Parathyroid adenoma (tissue), 2 donors: ENCODE measurements around the gene CADPS2.

Experiments
- H2AFZ ChIP-seq: fragments of 300-600 bp; sonication (generic); one replicate; pipeline ENCODE4 v1.7.0; 2017; ENCODE audit warnings: antibody characterized with exemption, mild to moderate bottlenecking
- H3K27ac ChIP-seq: fragments of 300-600 bp; sonication (generic); one replicate; pipeline ENCODE4 v1.7.0; 2017
- H3K27me3 ChIP-seq: fragments of 300-600 bp; sonication (generic); one replicate; pipeline ENCODE4 v1.7.0; 2017; ENCODE audit warnings: low read length; ENCODE audit not compliant: control insufficient read depth, insufficient read depth
- H3K36me3 ChIP-seq: fragments of 300-600 bp; sonication (generic); one replicate; pipeline ENCODE4 v1.7.0; 2017; ENCODE audit warnings: low read length; ENCODE audit not compliant: control insufficient read depth, insufficient read depth
- H3K4me1 ChIP-seq: fragments of 300-600 bp; sonication (generic); one replicate; pipeline ENCODE4 v1.7.0; 2017; ENCODE audit warnings: control low read depth
- H3K4me2 ChIP-seq: fragments of 300-600 bp; sonication (generic); one replicate; pipeline ENCODE4 v1.7.0; 2017; ENCODE audit warnings: low read length
- H3K4me3 ChIP-seq: fragments of 300-600 bp; sonication (generic); one replicate; pipeline ENCODE4 v1.7.0; 2017; ENCODE audit warnings: low read depth, low read length
- H3K79me2 ChIP-seq: fragments of 300-600 bp; sonication (generic); one replicate; pipeline ENCODE4 v1.7.0; 2017; ENCODE audit warnings: control low read depth
- H3K9ac ChIP-seq: fragments of 300-600 bp; sonication (generic); one replicate; pipeline ENCODE4 v1.7.0; 2017; ENCODE audit warnings: mild to moderate bottlenecking
- H3K9me3 ChIP-seq: fragments of 300-600 bp; sonication (generic); one replicate; pipeline ENCODE4 v1.7.0; 2017; ENCODE audit warnings: low read length; ENCODE audit not compliant: control insufficient read depth
- CTCF ChIP-seq: fragments of 300-600 bp; sonication (generic); IDR thresholded peaks from one replicate; pipeline ENCODE4 v1.7.0; 2017; ENCODE audit warnings: antibody characterized with exemption, mild to moderate bottlenecking
- donor health status: primary hyperparathyroidism.

The CADPS2 gene

GRCh38 chr7:122442929-122443328 is 443.3 kb downstream of the CADPS2 start:
- Histone ChIP-seq H3K9me3 (no peaks in the 10 kb centered on the region), H2AFZ (no peak overlapping the region), H3K79me2 (no peaks in the 10 kb centered on the region), H3K36me3 (no peaks in the 10 kb centered on the region), H3K27ac (no peak overlapping the region), H3K4me1 (no peaks in the 10 kb centered on the region), H3K27me3 (no peaks in the 10 kb centered on the region), H3K4me3 (no peak overlapping the region), H3K9ac (no peak overlapping the region), H3K4me2 (no peak overlapping the region)
- TF ChIP-seq CTCF = no peak

GRCh38 chr7:122438492-122438891 is 447.8 kb downstream of the CADPS2 start:
- Histone ChIP-seq H3K27me3 (no peaks in the 10 kb centered on the region), H3K4me1 (no peaks in the 10 kb centered on the region), H3K79me2 (no peaks in the 10 kb centered on the region), H3K36me3 (no peaks in the 10 kb centered on the region), H3K9ac (no peak overlapping the region), H2AFZ (no peak overlapping the region), H3K4me2 (no peak overlapping the region), H3K9me3 (no peaks in the 10 kb centered on the region), H3K4me3 (no peak overlapping the region), H3K27ac (no peak overlapping the region)
- TF ChIP-seq CTCF = no peak

- no peak overlapping the region for H3K9ac ChIP-seq
- no peaks in the 10 kb centered on the region for H3K4me1 ChIP-seq
- H3K4me3 ChIP-seq = no peak overlapping the region
- no peak overlapping the region for H3K27ac ChIP-seq
- no peak overlapping the region for H2AFZ ChIP-seq
- H3K36me3 ChIP-seq = no peaks in the 10 kb centered on the region
- no peaks in the 10 kb centered on the region for H3K27me3 ChIP-seq
- no peaks in the 10 kb centered on the region for H3K79me2 ChIP-seq
- TF ChIP-seq CTCF = no peak
- H3K4me2 ChIP-seq = no peak overlapping the region
- no peaks in the 10 kb centered on the region for H3K9me3 ChIP-seq
Observed at GRCh38 chr7:122438006-122438405, 448.3 kb downstream of the CADPS2 start.

GRCh38 chr7:122433765-122434164 is 452.5 kb downstream of the CADPS2 start:
- no peak overlapping the region for H2AFZ ChIP-seq
- H3K27ac ChIP-seq = no peak overlapping the region
- no peak overlapping the region for H3K4me3 ChIP-seq
- H3K4me1 ChIP-seq = no peaks in the 10 kb centered on the region
- no peak overlapping the region for H3K9ac ChIP-seq
- H3K36me3 ChIP-seq = no peaks in the 10 kb centered on the region
- H3K79me2 ChIP-seq = no peaks in the 10 kb centered on the region
- H3K4me2 ChIP-seq = no peak overlapping the region
- TF ChIP-seq CTCF = no peak
- no peaks in the 10 kb centered on the region for H3K9me3 ChIP-seq
- H3K27me3 ChIP-seq = no peaks in the 10 kb centered on the region

- no peak for TF ChIP-seq CTCF
- Histone ChIP-seq H3K9ac (no peak overlapping the region), H3K79me2 (no peaks in the 10 kb centered on the region), H3K4me3 (no peak overlapping the region), H3K27ac (no peak overlapping the region), H3K4me1 (no peaks in the 10 kb centered on the region), H3K4me2 (no peak overlapping the region), H2AFZ (no peak overlapping the region), H3K36me3 (no peaks in the 10 kb centered on the region), H3K9me3 (no peaks in the 10 kb centered on the region), H3K27me3 (no peaks in the 10 kb centered on the region)
Observed at GRCh38 chr7:122430710-122431109, 455.6 kb downstream of the CADPS2 start.
